Keratinocyte (primary cell): ENCODE results near the gene MRPL43. TPM values are rescaled to one million over a fixed set of nuclear protein-coding genes. Genes with fewer than 3 reads are reported as not detected.

Source experiments
- DNase-seq: peaks from one replicate; pipeline ENCODE4 v3.0.0-alpha.2; 2011; ENCODE audit warnings: low read depth, missing footprints, low spot score
- FAIRE-seq: peaks from 2 replicates; lab custom pipeline; 2011; peaks lifted over from hg19 to GRCh38; lab: Jason Lieb, UNC
- H2AFZ ChIP-seq: 2 replicates; pipeline ENCODE4 v1.6.0; 2012; ENCODE audit warnings: low read length, control low read depth, inconsistent platforms; ENCODE audit not compliant: control insufficient read depth
- H3K27ac ChIP-seq: 2 replicates; pipeline ENCODE4 v1.5.1; 2011; ENCODE audit warnings: low read length; ENCODE audit not compliant: control insufficient read depth, insufficient read depth
- H3K27me3 ChIP-seq: 3 replicates; pipeline ENCODE4 v1.6.0; 2011; ENCODE audit warnings: low read length; ENCODE audit not compliant: control insufficient read depth, insufficient read depth; ENCODE audit errors: extremely low read depth
- H3K36me3 ChIP-seq, 2 experiments: 2 replicates in 1 of 2; 3 replicates in 1 of 2; pipeline ENCODE4 v1.5.1; 2011; ENCODE audit warnings: low read length in 2 of 2, mild to moderate bottlenecking in 1 of 2; ENCODE audit not compliant: control insufficient read depth in 2 of 2, insufficient read depth in 2 of 2; ENCODE audit errors: extremely low read depth in 1 of 2
- H3K4me1 ChIP-seq: 3 replicates; pipeline ENCODE4 v1.5.1; 2011; ENCODE audit warnings: low read length; ENCODE audit not compliant: control insufficient read depth, insufficient read depth; ENCODE audit errors: extremely low read depth
- H3K4me2 ChIP-seq: 3 replicates; pipeline ENCODE4 v1.6.0; 2011; ENCODE audit warnings: low read depth, low read length; ENCODE audit not compliant: control insufficient read depth, insufficient read depth; ENCODE audit errors: extremely low read depth
- H3K4me3 ChIP-seq, 3 experiments: fragments of 200-600 bp in 1 of 3; sonication (generic) in 1 of 3; 2 replicates in 2 of 3; 3 replicates in 1 of 3; pipeline ENCODE4 v1.5.1; 2011 to 2016; ENCODE audit warnings: low read length in 3 of 3, mild to moderate bottlenecking in 3 of 3, control low read depth in 2 of 3, inconsistent platforms in 1 of 3, low read depth in 1 of 3, mixed read lengths in 1 of 3, mixed run types in 1 of 3, moderate library complexity in 1 of 3; ENCODE audit not compliant: control insufficient read depth in 2 of 3, insufficient read depth in 2 of 3; ENCODE audit errors: extremely low read depth in 1 of 3
- H3K79me2 ChIP-seq: 2 replicates; pipeline ENCODE4 v1.6.0; 2012; ENCODE audit warnings: low read length; ENCODE audit not compliant: control insufficient read depth, insufficient read depth
- H3K9ac ChIP-seq: 3 replicates; pipeline ENCODE4 v1.6.0; 2011; ENCODE audit warnings: low read length; ENCODE audit not compliant: control insufficient read depth, insufficient read depth; ENCODE audit errors: extremely low read depth
- H3K9me1 ChIP-seq: 3 replicates; pipeline ENCODE4 v1.6.0; 2011; ENCODE audit warnings: low read length; ENCODE audit not compliant: control insufficient read depth, insufficient read depth; ENCODE audit errors: extremely low read depth
- H3K9me3 ChIP-seq: 2 replicates; pipeline ENCODE4 v1.5.1; 2012; ENCODE audit warnings: low read depth, low read length; ENCODE audit not compliant: control insufficient read depth
- H4K20me1 ChIP-seq: 3 replicates; pipeline ENCODE4 v1.6.0; 2011; ENCODE audit warnings: low read length; ENCODE audit not compliant: control insufficient read depth, insufficient read depth; ENCODE audit errors: extremely low read depth
- EZH2 ChIP-seq: IDR thresholded peaks from one replicate; pipeline ENCODE4 v1.6.1; 2012; ENCODE audit warnings: inconsistent platforms, mild to moderate bottlenecking, low read length, moderate library complexity
- dilution Hi-C: fragments of 300-500 bp; cut with MboI; formaldehyde crosslinking; loops from one replicate; pipeline ENCODE4 v1.7.0; 2020; ENCODE audit warnings: low sequenced_read_pairs; ENCODE audit not compliant: extremely low pct_ligation_motif_present
- polyA plus RNA-seq, 5 experiments: library from polyadenylated mRNA; depleted of rRNA in 3 of 5; stranded (reverse) in 3 of 5; stranded (forward) in 1 of 5; unstranded in 1 of 5; fragments of >200 nt; gene quantifications; 1 replicate in 1 of 5; 2 replicates in 3 of 5; 3 replicates in 1 of 5; pipeline versions ENCODE4 v1.2.1 to v1.2.3, GENCODE V29; 2011 to 2012; ENCODE audit warnings: missing spikeins in 2 of 5, low read depth in 1 of 5, low replicate concordance in 1 of 5
- TF ChIP-seq, protein P1 (sequence below), 3 experiments: IDR thresholded peaks in 1 of 3; conservative IDR thresholded peaks in 1 of 3; optimal IDR thresholded peaks in 1 of 3; 2 replicates in 2 of 3; 3 replicates in 1 of 3; pipeline versions ENCODE3 to v1.5.1; 2011; ENCODE audit warnings: low read length in 3 of 3, mild to moderate bottlenecking in 3 of 3, moderate library complexity in 2 of 3, control low read depth in 1 of 3, inconsistent platforms in 1 of 3; ENCODE audit not compliant: insufficient read depth in 2 of 3; ENCODE audit errors: extremely low read depth in 1 of 3

MRPL43 gene
- polyA plus RNA-seq, 1 donor (not counting 4 experiments of a cell fraction or from before 2014, with no cell fraction given): 71.1 TPM

DNA sequence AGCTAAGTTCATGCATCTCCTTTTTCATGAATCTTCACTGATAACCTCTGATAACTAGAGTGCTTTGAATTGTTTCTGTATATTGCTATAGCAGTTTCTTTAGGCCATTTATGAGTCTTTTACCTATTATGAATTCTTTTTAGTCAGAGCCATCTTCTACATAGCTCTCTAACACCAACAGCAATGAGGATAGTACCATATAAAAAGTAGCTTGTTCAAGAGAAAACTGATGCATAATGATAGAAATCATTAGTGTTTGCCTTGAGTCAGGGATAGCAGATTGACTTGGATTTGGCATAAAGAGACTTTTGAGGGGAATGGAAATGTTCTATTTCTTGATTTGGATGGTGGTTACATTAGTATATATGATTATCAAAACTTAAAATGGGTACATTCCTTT, 43.8 kb downstream of the MRPL43 start:
- Histone ChIP-seq H3K9me3 (no peaks in the 10 kb centered on the region), H3K4me2 (no peak overlapping the region), H3K9ac (no peak overlapping the region), H3K27me3 (no peaks in the 10 kb centered on the region), H3K4me1 (no peaks in the 10 kb centered on the region), H3K9me1 (no peaks in the 10 kb centered on the region), H4K20me1 (no peaks in the 10 kb centered on the region), H3K36me3 (peaks cover 5 to 17% of the 10 kb centered on the region in 2 experiments), H3K27ac (no peak overlapping the region), H3K79me2 (no peaks in the 10 kb centered on the region), H3K4me3 (no peak overlapping the region), H2AFZ (no peak overlapping the region)
- TF ChIP-seq, protein P1, sequence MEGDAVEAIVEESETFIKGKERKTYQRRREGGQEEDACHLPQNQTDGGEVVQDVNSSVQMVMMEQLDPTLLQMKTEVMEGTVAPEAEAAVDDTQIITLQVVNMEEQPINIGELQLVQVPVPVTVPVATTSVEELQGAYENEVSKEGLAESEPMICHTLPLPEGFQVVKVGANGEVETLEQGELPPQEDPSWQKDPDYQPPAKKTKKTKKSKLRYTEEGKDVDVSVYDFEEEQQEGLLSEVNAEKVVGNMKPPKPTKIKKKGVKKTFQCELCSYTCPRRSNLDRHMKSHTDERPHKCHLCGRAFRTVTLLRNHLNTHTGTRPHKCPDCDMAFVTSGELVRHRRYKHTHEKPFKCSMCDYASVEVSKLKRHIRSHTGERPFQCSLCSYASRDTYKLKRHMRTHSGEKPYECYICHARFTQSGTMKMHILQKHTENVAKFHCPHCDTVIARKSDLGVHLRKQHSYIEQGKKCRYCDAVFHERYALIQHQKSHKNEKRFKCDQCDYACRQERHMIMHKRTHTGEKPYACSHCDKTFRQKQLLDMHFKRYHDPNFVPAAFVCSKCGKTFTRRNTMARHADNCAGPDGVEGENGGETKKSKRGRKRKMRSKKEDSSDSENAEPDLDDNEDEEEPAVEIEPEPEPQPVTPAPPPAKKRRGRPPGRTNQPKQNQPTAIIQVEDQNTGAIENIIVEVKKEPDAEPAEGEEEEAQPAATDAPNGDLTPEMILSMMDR (optimal IDR thresholded peaks at IDR 0.05 in 1 of 3, IDR thresholded peaks at IDR 0.05 in 1 of 3, conservative IDR thresholded peaks at IDR 0.05 in 1 of 3; ENCODE audit: extremely low read depth in 1 of 3, insufficient read depth in 2 of 3, low read length in 3 of 3): no peak
- no peak for TF ChIP-seq EZH2
- no peak for FAIRE-seq
- dilution Hi-C loops: no loop called here
- DNase-seq: no peak

DNA sequence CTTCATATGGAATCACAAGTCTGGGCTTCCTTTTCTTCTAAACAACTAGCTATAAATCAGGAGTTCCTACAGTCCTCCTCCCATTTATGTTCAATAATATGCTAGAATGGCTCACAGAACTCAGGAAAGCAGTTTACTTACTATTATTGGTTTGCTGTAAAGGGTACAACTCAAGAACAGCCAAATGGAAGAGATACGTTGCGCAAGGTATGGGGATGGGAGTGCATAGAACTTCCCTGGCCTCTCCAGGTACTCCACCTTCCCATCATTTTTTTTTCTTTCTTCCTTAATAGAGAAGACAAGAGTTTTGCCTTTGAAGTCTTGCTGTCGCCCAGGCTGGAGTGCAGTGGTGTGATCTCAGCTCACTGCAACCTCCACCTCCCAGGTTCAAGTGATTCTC, 45.1 kb downstream of the MRPL43 start:
- Histone ChIP-seq H3K36me3 (peaks cover 5 to 21% of the 10 kb centered on the region in 2 experiments), H3K9me3 (no peaks in the 10 kb centered on the region), H3K4me3 (no peak overlapping the region), H3K9me1 (no peaks in the 10 kb centered on the region), H3K27me3 (no peaks in the 10 kb centered on the region), H2AFZ (no peak overlapping the region), H3K4me1 (no peaks in the 10 kb centered on the region), H3K27ac (no peak overlapping the region), H3K9ac (no peak overlapping the region), H3K79me2 (no peaks in the 10 kb centered on the region), H3K4me2 (no peak overlapping the region), H4K20me1 (no peaks in the 10 kb centered on the region)
- dilution Hi-C loops: no loop called here
- FAIRE-seq (no peak), DNase-seq (no peak)
- TF ChIP-seq, protein P1 (optimal IDR thresholded peaks at IDR 0.05 in 1 of 3, IDR thresholded peaks at IDR 0.05 in 1 of 3, conservative IDR thresholded peaks at IDR 0.05 in 1 of 3; ENCODE audit: extremely low read depth in 1 of 3, insufficient read depth in 2 of 3, low read length in 3 of 3): no peak
- no peak for TF ChIP-seq EZH2
